HG03039 (cell line): ENCODE results near the gene S1PR1.
"Not testable (repeated sequence)": the region's sequence is repeated elsewhere in the genome, so short reads cannot be mapped to it uniquely, and the experiment has no call there.

Source experiments
- ATAC-seq: cut with Tn5 transposase; IDR thresholded peaks from one replicate; pipeline ENCODE4 v1.9.1; 2021; ENCODE audit warnings: mild to moderate bottlenecking, moderate library complexity; ENCODE audit not compliant: unreplicated experiment

S1PR1 gene

GRCh38 chr1:101236516-101237228 lies at the start of gene S1PR1:
TSS of gene S1PR1 (plus strand) at chr1:101237019. CDS start at chr1:101238985, 1,966 bp downstream.
- peak; percentile 7 for ATAC-seq

GRCh38 chr1:101187297-101187696 lies 49.5 kb upstream of the S1PR1 start:
- no peak for ATAC-seq

- no peak for ATAC-seq
These were observed 48.5 kb upstream of the S1PR1 start for GRCh38 chr1:101188331-101188730.

- ATAC-seq, result not testable (repeated sequence)
These were observed 47.9 kb upstream of the S1PR1 start for GRCh38 chr1:101188968-101189367.

GRCh38 chr1:101190441-101190840 lies 46.4 kb upstream of the S1PR1 start:
- ATAC-seq, result no peak

GRCh38 chr1:101191049-101191448 lies 45.8 kb upstream of the S1PR1 start:
- ATAC-seq, result no peak

- ATAC-seq, result no peak
These were observed 43.1 kb upstream of the S1PR1 start for GRCh38 chr1:101193733-101194169.

- no peak for ATAC-seq
These were observed 42.1 kb upstream of the S1PR1 start for GRCh38 chr1:101194746-101195145.

- no peak for ATAC-seq
These were observed 40.2 kb upstream of the S1PR1 start for GRCh38 chr1:101196668-101197067.

- peak; percentile 99 for ATAC-seq
These were observed 37.8 kb upstream of the S1PR1 start for GRCh38 chr1:101198842-101199636.

GRCh38 chr1:101199637-101199982 lies 37.2 kb upstream of the S1PR1 start:
- no peak for ATAC-seq

GRCh38 chr1:101200513-101200912 lies 36.3 kb upstream of the S1PR1 start:
- ATAC-seq, result no peak

- ATAC-seq, result no peak
These were observed 32.8 kb upstream of the S1PR1 start for GRCh38 chr1:101203820-101204540.

- ATAC-seq, result peak; percentile 42
These were observed 31.4 kb upstream of the S1PR1 start for GRCh38 chr1:101205457-101205856.

GRCh38 chr1:101206139-101206538 lies 30.7 kb upstream of the S1PR1 start:
- ATAC-seq, result not testable (repeated sequence)

GRCh38 chr1:101207271-101207670 lies 29.5 kb upstream of the S1PR1 start:
- not testable (repeated sequence) for ATAC-seq

GRCh38 chr1:101207891-101208290 lies 28.9 kb upstream of the S1PR1 start:
- ATAC-seq, result no peak

GRCh38 chr1:101215363-101216011 lies 21.3 kb upstream of the S1PR1 start:
- ATAC-seq, result no peak

- ATAC-seq, result no peak
These were observed 20.2 kb upstream of the S1PR1 start for GRCh38 chr1:101216623-101217022.

GRCh38 chr1:101217148-101217547 lies 19.7 kb upstream of the S1PR1 start:
- ATAC-seq, result no peak

GRCh38 chr1:101218968-101219367 lies 17.9 kb upstream of the S1PR1 start:
- ATAC-seq, result not testable (repeated sequence)
